Left lobe of liver (tissue), 2 donors: ENCODE measurements around the gene SPTBN2. TPM values are rescaled to one million over a fixed set of nuclear protein-coding genes. Genes with fewer than 3 reads are reported as not detected.
A peak's percentile ranks its signal among the peaks of the same experiment; 100 is the strongest.
"Not testable (repeated sequence)": the region's sequence is repeated elsewhere in the genome, so short reads cannot be mapped to it uniquely, and the experiment has no call there.

Experiments used
- ATAC-seq: fragments of 200-7000 bp; cut with Tn5 transposase; one replicate; pipeline ENCODE4 v1.9.1; 2020; ENCODE audit warnings: mild to moderate bottlenecking, moderate library complexity
- DNase-seq: peaks from one replicate; pipeline ENCODE4 v3.0.0-alpha.2; 2020; ENCODE audit warnings: low spot score
- total RNA-seq: library from RNA; stranded (reverse); gene quantifications from one replicate; pipeline ENCODE4 v1.2.1, GENCODE V29; 2021
- donor health status: DM: no; HTN: no; CAD: no; lungs with moderate emphysema.
- donor health status: DM: no; HTN: yes; CAD: no.

Gene SPTBN2
- total RNA-seq, 1 donor from 2014 or later = 55.1 TPM

- no peak for ATAC-seq
- no peak for DNase-seq
These were observed 3.9 kb downstream of the SPTBN2 start for GRCh38 chr11:66725114-66725513.

- DNase-seq, ATAC-seq: not testable (repeated sequence)
These were observed 4.8 kb downstream of the SPTBN2 start for GRCh38 chr11:66724167-66724566.

GRCh38 chr11:66723693-66724092 is 5.3 kb downstream of the SPTBN2 start:
- DNase-seq (no peak), ATAC-seq (peak; percentile 47)

- ATAC-seq (peak; percentile 16), DNase-seq (no peak)
These were observed 6.0 kb downstream of the SPTBN2 start for GRCh38 chr11:66722745-66723651.

GRCh38 chr11:66721939-66722338 is 7.1 kb downstream of the SPTBN2 start:
- ATAC-seq (no peak), DNase-seq (no peak)

- ATAC-seq (no peak), DNase-seq (no peak)
These were observed 8.0 kb downstream of the SPTBN2 start for GRCh38 chr11:66720899-66721470.

- no peak for DNase-seq
- ATAC-seq = no peak
These were observed 8.7 kb downstream of the SPTBN2 start for GRCh38 chr11:66720223-66720898.

GRCh38 chr11:66719111-66719872 is 9.7 kb downstream of the SPTBN2 start:
- DNase-seq = no peak
- no peak for ATAC-seq

GRCh38 chr11:66718320-66718971 is 10.6 kb downstream of the SPTBN2 start:
- ATAC-seq (peak; percentile 84), DNase-seq (peak; percentile 85)

GRCh38 chr11:66717925-66718319 is 11.1 kb downstream of the SPTBN2 start:
- no peak for ATAC-seq
- DNase-seq = no peak

- no peak for DNase-seq
These were observed 12.0 kb downstream of the SPTBN2 start for GRCh38 chr11:66716996-66717395.

GRCh38 chr11:66715346-66716085 is 13.5 kb downstream of the SPTBN2 start:
- DNase-seq (no peak), ATAC-seq (no peak)

More at GRCh38 chr11:66716996-66717395, 12.0 kb downstream of the SPTBN2 start:
- ATAC-seq = no peak

GRCh38 chr11:66713746-66714480 is 15.1 kb downstream of the SPTBN2 start:
- no peak for DNase-seq
- ATAC-seq = no peak

GRCh38 chr11:66710384-66710930 is 18.6 kb downstream of the SPTBN2 start:
- DNase-seq (no peak), ATAC-seq (no peak)

- DNase-seq = no peak
These were observed 20.3 kb downstream of the SPTBN2 start for GRCh38 chr11:66708701-66709100.

GRCh38 chr11:66708094-66708493 is 20.9 kb downstream of the SPTBN2 start:
- DNase-seq (no peak), ATAC-seq (no peak)

More at GRCh38 chr11:66708701-66709100, 20.3 kb downstream of the SPTBN2 start:
- ATAC-seq = no peak

GRCh38 chr11:66707486-66707885 is 21.5 kb downstream of the SPTBN2 start:
- ATAC-seq (no peak), DNase-seq (no peak)

GRCh38 chr11:66706989-66707388 is 22.0 kb downstream of the SPTBN2 start:
- no peak for ATAC-seq
- DNase-seq = no peak
